Skeletal muscle tissue (tissue), 4 donors: ENCODE results near the gene GRIK3. TPM values are rescaled to one million over a fixed set of nuclear protein-coding genes. Genes with fewer than 3 reads are reported as not detected.

Source experiments
- H3K27ac ChIP-seq: one replicate; pipeline ENCODE4 v1.7.0; 2013; ENCODE audit warnings: mild to moderate bottlenecking, low read depth, low read length, inconsistent platforms
- H3K27me3 ChIP-seq, 3 donors: one replicate each; pipeline ENCODE4 v1.7.0; 2013; ENCODE audit warnings: low read length in 3 of 3; ENCODE audit not compliant: control insufficient read depth in 3 of 3, insufficient read depth in 3 of 3
- H3K36me3 ChIP-seq, 3 donors: one replicate each; pipeline ENCODE4 v1.7.0; 2013; ENCODE audit warnings: low read length in 3 of 3; ENCODE audit not compliant: control insufficient read depth in 3 of 3, insufficient read depth in 3 of 3
- H3K4me1 ChIP-seq, 3 donors: one replicate each; pipeline ENCODE4 v1.7.0; 2013; ENCODE audit warnings: low read length in 3 of 3, mild to moderate bottlenecking in 3 of 3; ENCODE audit not compliant: control insufficient read depth in 3 of 3, insufficient read depth in 3 of 3
- H3K4me3 ChIP-seq, 3 donors: one replicate each; pipeline ENCODE4 v1.7.0; 2013; ENCODE audit warnings: low read length in 3 of 3
- H3K9ac ChIP-seq, 3 donors: one replicate each; pipeline ENCODE4 v1.7.0; 2013; ENCODE audit warnings: low read length in 3 of 3, mild to moderate bottlenecking in 3 of 3, moderate library complexity in 2 of 3, low read depth in 1 of 3
- H3K9me3 ChIP-seq, 3 donors: one replicate each; pipeline ENCODE4 v1.7.0; 2013; ENCODE audit warnings: low read length in 3 of 3; ENCODE audit not compliant: control insufficient read depth in 3 of 3
- total RNA-seq: library from RNA; depleted of rRNA; stranded (reverse); fragments of >200 nt; gene quantifications from one replicate; pipeline ENCODE4 v1.2.3, GENCODE V29; 2014
- donor health status: Osteomylitis.

Gene GRIK3
- total RNA-seq, 1 donor from 2014 or later: 0.52 TPM

DNA sequence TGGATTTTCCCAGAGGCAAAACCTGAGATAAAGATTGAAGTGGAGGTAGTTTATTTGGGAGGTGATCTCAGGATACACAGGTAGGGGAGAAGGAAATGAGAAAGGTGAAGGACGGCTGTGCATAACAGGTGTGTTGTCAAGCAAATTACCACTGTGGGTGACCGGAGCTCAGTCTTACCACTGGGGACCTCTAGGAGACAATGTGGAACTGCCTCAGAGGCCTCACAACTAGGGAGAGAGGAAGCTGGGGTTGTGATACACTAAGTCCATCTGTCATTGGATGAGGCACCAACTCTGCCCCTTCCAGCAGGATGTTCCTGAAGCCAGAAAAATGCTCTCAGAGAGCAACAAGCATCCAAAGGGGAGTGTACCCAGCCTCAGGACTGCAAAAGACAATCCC lies 32.6 kb downstream of the GRIK3 start:
- Histone ChIP-seq H3K27ac (no peak overlapping the region), H3K36me3 (no peaks in the 10 kb centered on the region), H3K9me3 (no peaks in the 10 kb centered on the region), H3K4me1 (peaks cover 0 to 14% (median 9%) of the 10 kb centered on the region in 3 donors), H3K27me3 (peaks cover 2 to 6% (median 5%) of the 10 kb centered on the region in 3 donors), H3K9ac (no peak overlapping the region), H3K4me3 (no peak overlapping the region)

DNA sequence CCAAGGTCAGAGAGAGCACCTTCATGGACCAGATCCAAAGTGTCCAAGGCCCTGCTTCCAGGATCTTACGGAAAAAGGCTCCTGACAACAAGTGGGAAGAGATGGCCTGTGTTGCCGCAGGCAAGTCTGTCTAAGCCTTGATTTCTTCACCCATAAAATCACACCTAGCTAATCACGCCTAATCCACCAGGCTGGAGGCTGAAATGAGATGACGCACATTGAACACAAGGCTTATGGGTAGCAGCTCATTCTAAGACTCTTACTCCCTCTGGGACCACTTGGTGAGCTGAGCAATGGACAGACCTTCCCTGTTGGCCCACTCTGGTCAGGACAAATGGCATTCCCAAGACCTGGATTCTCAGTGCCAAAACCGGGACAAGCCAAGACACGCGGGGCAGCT lies 38.2 kb downstream of the GRIK3 start:
- Histone ChIP-seq H3K9me3 (no peaks in the 10 kb centered on the region), H3K27me3 (peaks cover 5 to 26% (median 8%) of the 10 kb centered on the region in 3 donors), H3K36me3 (no peaks in the 10 kb centered on the region), H3K4me3 (no peak overlapping the region), H3K9ac (no peak overlapping the region), H3K27ac (no peak overlapping the region), H3K4me1 (no peaks in the 10 kb centered on the region)

DNA sequence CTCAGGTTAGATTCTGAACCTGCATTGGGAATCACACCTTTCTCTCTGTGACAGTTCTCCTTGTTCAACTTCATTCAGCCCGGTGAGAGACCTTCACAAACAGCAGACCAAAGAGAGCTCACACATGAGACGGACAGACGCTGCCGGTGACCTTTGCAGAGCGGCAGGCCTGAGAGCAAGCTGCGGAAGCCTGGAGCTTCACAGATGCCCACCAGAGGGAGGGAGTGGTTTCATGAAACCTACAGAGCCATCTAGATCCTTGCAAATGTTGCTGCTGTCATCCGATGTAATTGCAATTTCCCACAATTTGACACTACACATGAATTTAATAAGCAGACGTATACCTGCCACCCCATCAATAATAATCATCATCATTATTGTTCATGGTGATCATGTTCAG lies 39.4 kb downstream of the GRIK3 start:
- no peaks in the 10 kb centered on the region for H3K36me3 ChIP-seq
- no peak overlapping the region for H3K4me3 ChIP-seq
- H3K27ac ChIP-seq: no peak overlapping the region
- peaks cover 13 to 28% (median 15%) of the 10 kb centered on the region in 3 donors for H3K27me3 ChIP-seq
- H3K9me3 ChIP-seq: no peaks in the 10 kb centered on the region
- H3K9ac ChIP-seq: no peak overlapping the region
- no peaks in the 10 kb centered on the region for H3K4me1 ChIP-seq

DNA sequence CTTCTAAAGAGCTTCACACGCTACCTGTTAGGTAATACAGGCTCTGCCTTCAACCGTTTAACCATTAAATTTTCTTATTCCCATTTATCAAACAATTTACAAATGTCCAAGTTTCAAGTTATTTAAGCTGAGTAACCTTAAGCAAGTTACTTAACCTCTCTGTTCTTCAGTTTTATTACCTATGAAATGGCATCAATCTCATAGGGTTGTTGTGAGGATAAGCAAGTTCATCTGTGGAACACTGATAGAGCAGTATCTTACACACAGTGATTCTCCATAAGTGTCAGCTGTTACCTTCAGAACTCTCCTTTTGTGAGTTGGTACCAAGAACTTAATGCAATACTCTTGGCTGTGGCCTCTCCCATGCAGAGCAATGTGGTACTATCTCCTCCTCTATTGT lies 40.0 kb downstream of the GRIK3 start:
- Histone ChIP-seq H3K27ac (no peak overlapping the region), H3K9ac (no peak overlapping the region), H3K4me3 (no peak overlapping the region), H3K9me3 (no peaks in the 10 kb centered on the region), H3K36me3 (no peaks in the 10 kb centered on the region), H3K27me3 (peaks cover 18 to 31% (median 20%) of the 10 kb centered on the region in 3 donors), H3K4me1 (no peaks in the 10 kb centered on the region)

DNA sequence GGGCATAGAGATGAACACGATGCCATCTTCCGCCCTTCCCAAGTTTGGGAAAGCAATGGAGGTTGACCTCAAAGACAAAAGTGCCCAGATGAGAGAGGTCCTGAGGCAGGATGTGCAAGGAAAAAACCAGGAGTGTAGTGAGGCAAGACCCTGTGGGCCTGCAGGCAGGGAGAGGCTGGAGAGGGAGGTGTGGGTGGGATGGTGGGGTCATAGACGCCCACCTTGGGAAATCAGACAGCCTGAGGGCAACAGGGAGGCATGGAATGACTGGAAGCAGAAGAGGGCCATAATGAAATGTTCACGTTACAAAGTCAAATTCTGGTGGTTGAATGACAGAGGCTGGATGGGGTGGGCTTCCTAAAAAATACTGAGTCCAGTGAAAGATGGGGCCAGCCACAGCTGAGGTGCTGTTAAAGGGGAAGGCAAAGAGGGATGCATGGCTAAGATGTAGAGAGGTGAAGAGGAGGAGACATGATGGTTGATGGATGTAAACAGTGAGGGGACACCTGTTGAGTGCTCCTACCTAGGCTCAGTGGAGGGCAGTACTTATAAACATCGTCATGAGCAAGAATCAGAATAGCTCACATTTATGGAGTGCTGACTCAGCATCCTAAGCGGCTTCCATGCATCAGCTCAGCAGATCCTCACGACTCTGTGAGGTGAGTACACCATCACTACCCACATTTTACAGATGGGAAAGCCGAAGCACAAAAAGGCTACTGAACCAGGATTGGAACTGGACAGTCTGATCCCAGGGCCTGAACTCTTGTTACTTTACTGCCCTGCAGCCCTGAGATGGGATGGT lies 42.0 kb downstream of the GRIK3 start:
- H3K27me3 ChIP-seq: peaks cover 19 to 26% (median 25%) of the 10 kb centered on the region in 3 donors
- peaks cover 0 to 4% (median 0%) of the 10 kb centered on the region in 3 donors for H3K4me1 ChIP-seq
- H3K9me3 ChIP-seq: no peaks in the 10 kb centered on the region
- H3K9ac ChIP-seq: no peak overlapping the region
- H3K4me3 ChIP-seq: no peak overlapping the region
- H3K36me3 ChIP-seq: no peaks in the 10 kb centered on the region
- no peak overlapping the region for H3K27ac ChIP-seq

DNA sequence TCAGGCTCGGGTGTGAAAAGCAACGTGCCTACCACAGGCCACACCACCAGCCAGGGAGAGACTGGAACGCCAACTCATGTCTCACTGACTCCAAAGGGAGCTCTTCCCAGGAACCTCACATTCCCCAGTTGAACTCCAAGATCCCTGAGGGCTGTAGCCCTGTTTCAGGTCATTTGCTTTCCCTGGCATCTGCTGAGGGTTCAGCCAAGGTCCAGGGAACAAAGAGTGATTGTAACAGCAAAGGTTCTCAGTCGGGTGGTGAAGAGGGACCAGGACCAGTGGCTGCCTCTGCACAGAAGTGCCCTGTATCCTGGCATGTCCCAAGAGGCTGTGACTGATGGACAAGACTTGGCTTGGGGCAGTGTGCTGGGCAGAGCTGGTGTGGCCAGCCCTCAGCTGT lies 42.8 kb downstream of the GRIK3 start:
- Histone ChIP-seq H3K4me1 (peaks cover 0 to 4% (median 0%) of the 10 kb centered on the region in 3 donors), H3K27me3 (peaks cover 20 to 27% (median 25%) of the 10 kb centered on the region in 3 donors), H3K9me3 (no peaks in the 10 kb centered on the region), H3K4me3 (no peak overlapping the region), H3K36me3 (no peaks in the 10 kb centered on the region), H3K27ac (no peak overlapping the region), H3K9ac (no peak overlapping the region)

DNA sequence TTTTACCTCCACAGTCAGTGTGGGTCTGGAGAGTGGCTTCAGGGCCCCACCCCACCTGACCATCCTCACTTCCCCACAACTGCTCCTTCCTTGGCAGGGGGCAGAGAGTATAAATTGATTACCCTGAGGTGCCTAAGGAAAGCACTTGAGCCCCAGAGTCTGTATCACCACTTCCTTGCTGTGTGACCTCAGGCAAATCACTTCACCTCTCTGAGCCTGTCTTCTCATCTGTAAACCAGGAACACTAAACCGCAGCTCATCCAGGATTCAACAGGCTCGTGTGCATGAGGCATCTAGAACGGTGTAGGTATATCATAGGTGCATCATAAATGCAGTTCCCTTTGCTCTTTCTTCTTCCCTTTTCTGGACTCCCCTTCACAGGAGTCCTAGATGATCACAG lies 43.4 kb downstream of the GRIK3 start:
- Histone ChIP-seq H3K27me3 (peaks cover 20 to 33% (median 25%) of the 10 kb centered on the region in 3 donors), H3K36me3 (no peaks in the 10 kb centered on the region), H3K4me1 (peaks cover 0 to 4% (median 0%) of the 10 kb centered on the region in 3 donors), H3K9me3 (no peaks in the 10 kb centered on the region), H3K4me3 (no peak overlapping the region), H3K27ac (no peak overlapping the region), H3K9ac (no peak overlapping the region)

DNA sequence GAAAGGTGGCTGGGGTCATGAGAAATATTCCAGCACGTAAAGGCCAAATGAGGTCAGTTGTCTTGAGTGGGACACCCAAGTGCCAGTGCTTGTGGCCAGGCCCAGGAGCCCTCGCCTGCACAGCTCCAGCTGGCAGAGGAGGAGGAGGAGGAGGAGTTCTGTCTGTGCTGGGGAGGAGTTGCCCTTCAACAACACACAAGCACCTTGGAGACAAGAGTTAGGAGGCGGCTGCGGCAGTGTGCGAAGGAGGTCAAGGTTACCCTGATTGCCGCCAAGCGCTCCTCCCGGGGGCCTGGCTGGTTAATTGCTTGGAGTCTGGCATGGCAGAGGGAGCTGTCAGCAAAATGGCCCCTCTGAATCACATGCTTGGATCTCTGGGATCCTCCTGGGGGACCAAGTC lies 45.1 kb downstream of the GRIK3 start:
- Histone ChIP-seq H3K27ac (no peak overlapping the region), H3K27me3 (peaks cover 20 to 38% (median 30%) of the 10 kb centered on the region in 3 donors), H3K4me3 (no peak overlapping the region), H3K4me1 (peaks cover 0 to 4% (median 0%) of the 10 kb centered on the region in 3 donors), H3K9me3 (no peaks in the 10 kb centered on the region), H3K36me3 (no peaks in the 10 kb centered on the region), H3K9ac (no peak overlapping the region)

DNA sequence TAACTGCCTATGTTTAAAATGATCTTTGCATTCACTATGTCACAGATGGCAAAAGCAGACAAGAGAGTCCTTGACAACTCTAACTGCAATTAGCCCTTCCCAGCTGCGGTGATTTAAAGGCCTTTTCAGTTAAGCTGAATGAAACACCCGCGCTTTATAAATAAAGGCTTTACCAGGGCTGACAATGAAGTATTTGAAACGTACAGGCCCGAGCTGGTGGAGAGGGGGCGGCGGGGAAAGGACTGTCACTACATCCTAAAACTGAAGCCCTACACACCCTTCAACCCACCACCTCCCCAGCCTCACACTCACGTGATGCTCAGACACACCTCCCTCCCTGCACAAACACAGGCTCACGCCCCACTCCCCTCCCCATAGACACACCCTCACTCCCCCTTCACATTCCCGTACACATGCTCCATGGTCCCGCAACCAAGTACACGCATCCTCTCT lies 45.5 kb downstream of the GRIK3 start:
- Histone ChIP-seq H3K36me3 (no peaks in the 10 kb centered on the region), H3K4me3 (no peak overlapping the region), H3K4me1 (peaks cover 0 to 4% (median 0%) of the 10 kb centered on the region in 3 donors), H3K27ac (no peak overlapping the region), H3K9me3 (no peaks in the 10 kb centered on the region), H3K27me3 (peaks cover 24 to 38% (median 32%) of the 10 kb centered on the region in 3 donors), H3K9ac (no peak overlapping the region)

DNA sequence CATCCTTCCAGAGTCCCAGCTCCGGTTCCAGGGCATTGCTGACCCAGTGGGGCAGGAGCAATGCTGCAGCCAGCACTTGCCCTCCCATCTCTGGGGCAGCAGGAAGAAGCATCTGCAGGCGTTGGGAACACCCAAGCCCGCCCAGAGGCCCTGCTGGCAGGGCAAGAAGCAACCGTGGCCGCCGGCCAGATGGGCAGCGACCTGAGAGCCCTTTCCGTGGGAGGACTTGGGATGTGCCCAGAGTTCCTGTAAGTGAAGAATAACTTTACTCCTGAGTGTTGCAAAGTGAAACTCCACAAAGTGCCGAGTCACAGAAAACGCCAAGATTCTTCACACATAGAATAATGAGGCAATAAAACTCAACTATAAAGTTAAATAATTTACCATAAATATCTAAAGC lies 46.0 kb downstream of the GRIK3 start:
- H3K4me3 ChIP-seq: no peak overlapping the region
- no peaks in the 10 kb centered on the region for H3K9me3 ChIP-seq
- H3K36me3 ChIP-seq: no peaks in the 10 kb centered on the region
- peaks cover 25 to 39% (median 33%) of the 10 kb centered on the region in 3 donors for H3K27me3 ChIP-seq
- peaks cover 0 to 4% (median 0%) of the 10 kb centered on the region in 3 donors for H3K4me1 ChIP-seq
- H3K27ac ChIP-seq: no peak overlapping the region
- H3K9ac ChIP-seq: no peak overlapping the region
